T-helper 2 cell (primary cell): ENCODE results near the gene INPP4B.

Experiments used
- DNase-seq, 5 experiments: peaks; one replicate each; pipeline versions ENCODE4 v3.0.0 to v3.0.0-alpha.2; 2012 to 2022

Gene INPP4B

GRCh38 chr4:142202404-142203332 is 643.4 kb downstream of the INPP4B start:
- DNase-seq, result no peak

DNA sequence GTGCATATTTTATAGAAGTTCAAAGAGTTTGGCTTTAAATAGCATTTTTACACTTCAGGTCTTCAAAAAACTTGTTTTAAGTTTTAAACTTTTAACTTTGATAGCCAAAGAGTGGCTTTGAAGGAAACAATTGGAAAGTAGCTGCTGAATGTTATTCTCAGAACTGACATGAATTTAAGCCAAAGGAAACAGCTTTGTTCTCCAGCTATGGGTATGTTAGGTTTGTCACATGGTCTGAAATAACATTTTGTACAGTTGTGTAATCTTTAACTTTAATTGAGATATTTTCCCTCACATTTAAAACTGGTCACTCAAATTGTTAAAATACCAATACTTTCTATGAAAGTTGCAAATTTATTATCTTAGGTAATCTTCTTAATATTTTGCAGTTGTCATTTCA is 645.1 kb downstream of the INPP4B start:
- DNase-seq, result no peak

- DNase-seq, result no peak
Observed at GRCh38 chr4:142194905-142195304, 651.2 kb downstream of the INPP4B start.

DNA sequence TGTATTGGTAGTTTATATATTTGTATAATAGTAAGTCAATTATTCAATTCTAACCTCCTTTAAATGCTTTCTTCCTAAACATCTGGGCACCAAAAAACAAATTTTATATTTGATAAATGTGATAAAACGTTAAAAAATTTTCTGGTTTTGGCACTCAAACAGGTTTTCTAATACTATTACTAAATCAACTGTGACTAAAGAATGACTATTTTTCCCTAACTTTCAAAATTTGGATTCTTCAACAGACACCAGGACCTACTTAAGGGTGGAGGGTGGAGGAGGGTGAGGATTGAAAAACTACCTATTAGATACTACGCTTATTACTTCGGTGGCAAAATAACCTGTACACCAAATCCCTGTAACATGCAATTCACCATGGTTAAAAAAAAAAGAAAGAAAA is 654.2 kb downstream of the INPP4B start:
- DNase-seq, result no peak

- DNase-seq, result no peak
Observed at GRCh38 chr4:142181021-142181420, 665.1 kb downstream of the INPP4B start.

GRCh38 chr4:142169216-142169615 is 676.9 kb downstream of the INPP4B start:
- no peak for DNase-seq

- no peak for DNase-seq
Observed at GRCh38 chr4:142168181-142168580, 677.9 kb downstream of the INPP4B start.

- peak in 1 of 5 experiments; percentile 12 for DNase-seq
Observed at GRCh38 chr4:142164767-142165500, 681.2 kb downstream of the INPP4B start.

- no peak for DNase-seq
Observed at GRCh38 chr4:142161086-142161485, 685.0 kb downstream of the INPP4B start.

- DNase-seq, result no peak
Observed at GRCh38 chr4:142160509-142160908, 685.6 kb downstream of the INPP4B start.

DNA sequence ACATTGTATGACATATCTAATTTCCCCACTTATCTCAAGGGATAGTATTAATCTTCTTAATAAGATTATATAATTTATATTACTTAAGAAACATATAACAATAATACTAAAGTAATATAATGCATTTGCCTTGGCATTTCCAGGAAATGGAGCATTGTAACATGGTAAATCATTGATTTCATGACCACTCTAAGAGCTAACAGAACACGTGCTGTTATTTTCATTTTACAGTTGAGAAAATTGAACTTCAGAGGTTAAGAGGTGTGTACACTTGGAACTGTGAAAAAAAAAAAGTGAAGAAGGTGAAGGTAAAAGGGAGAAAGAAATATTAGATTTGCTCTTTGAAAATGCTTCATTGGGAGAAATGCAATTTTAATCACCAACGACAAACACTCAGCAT is 687.1 kb downstream of the INPP4B start:
- no peak for DNase-seq

- DNase-seq, result no peak
Observed at GRCh38 chr4:142156256-142156655, 689.8 kb downstream of the INPP4B start.

DNA sequence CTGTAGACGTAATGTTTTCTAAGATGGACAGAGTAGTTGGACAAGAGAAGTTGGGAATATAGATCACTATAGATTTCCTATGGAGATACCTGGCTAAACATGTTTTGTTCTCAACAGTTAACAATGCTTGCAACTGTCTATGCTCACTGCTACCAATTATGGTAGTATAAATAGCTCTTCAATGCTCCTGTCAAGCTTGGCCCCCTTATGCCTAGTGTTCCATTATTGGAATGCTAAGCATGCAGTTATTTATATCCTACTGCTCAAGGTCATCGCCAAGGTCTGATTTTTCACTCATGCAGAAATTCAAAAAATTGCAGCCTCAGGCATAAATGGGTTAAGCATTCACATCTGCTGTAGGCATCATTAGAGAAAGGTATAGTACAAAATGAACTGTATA is 690.8 kb downstream of the INPP4B start:
- DNase-seq, result no peak

- DNase-seq, result no peak
Observed at GRCh38 chr4:142150483-142150882, 695.6 kb downstream of the INPP4B start.

GRCh38 chr4:142144813-142145212 is 701.3 kb downstream of the INPP4B start:
- DNase-seq, result no peak

- DNase-seq, result peak in 1 of 5 experiments; percentile 28
Observed at GRCh38 chr4:142142366-142143054, 703.6 kb downstream of the INPP4B start.

DNA sequence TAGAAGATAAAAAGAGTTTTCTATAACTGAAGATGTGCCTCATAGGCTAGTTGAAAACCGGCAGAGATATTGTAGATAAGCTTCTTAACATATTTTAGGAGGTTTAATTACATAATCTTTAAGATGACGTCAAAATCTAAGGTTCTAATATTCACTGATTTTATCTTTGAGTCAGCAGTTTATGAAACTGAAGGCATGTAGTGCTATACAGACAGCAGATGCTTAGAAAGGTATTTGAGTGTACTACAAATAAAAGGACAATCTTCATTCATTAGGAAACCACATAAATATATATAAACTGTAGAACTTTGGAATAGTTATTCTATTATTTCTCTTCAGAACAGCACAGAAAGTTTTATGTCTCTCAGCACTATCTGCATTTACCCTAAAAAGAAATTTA is 704.9 kb downstream of the INPP4B start:
- no peak for DNase-seq

GRCh38 chr4:142130666-142131065 is 715.4 kb downstream of the INPP4B start:
- no peak for DNase-seq

GRCh38 chr4:142129931-142130330 is 716.2 kb downstream of the INPP4B start:
- DNase-seq, result no peak

DNA sequence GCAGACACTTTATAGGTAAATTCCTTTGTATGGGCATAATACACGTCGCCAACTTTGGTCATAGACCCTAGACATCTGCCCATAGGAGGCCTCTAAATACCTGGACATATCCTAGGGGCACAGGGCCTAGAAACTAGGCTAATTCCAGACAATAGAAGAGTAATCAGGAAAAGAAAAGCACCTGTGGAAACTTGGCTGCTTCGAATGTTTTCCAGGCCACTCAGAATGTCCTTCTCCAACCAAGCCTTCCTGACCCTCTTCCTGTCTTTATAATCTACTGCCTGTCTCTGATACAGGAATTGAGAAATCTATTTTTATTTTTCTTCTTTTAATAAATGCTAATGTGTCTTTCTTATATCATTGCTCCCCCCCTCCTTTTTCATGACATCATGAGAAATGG is 716.6 kb downstream of the INPP4B start:
- DNase-seq, result no peak

DNA sequence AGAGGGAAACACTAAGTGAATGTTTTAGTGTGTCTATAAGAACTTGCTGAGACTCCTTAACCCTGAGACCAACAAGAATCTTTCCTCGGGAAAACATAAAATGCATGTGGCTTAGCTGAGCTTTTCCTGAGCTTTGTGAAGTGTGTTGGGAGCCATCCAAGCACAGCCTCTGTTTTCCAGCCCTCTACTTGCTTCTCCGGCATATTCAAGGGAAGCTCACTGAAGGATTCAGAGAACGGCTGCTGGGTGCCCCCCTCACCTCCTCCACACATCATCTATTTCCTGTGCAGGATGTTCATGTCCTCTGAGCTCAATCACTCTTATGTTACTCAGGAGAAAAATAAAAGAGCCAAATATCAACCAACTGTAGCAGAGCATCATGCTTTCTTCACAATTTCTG is 717.6 kb downstream of the INPP4B start:
- DNase-seq, result no peak

DNA sequence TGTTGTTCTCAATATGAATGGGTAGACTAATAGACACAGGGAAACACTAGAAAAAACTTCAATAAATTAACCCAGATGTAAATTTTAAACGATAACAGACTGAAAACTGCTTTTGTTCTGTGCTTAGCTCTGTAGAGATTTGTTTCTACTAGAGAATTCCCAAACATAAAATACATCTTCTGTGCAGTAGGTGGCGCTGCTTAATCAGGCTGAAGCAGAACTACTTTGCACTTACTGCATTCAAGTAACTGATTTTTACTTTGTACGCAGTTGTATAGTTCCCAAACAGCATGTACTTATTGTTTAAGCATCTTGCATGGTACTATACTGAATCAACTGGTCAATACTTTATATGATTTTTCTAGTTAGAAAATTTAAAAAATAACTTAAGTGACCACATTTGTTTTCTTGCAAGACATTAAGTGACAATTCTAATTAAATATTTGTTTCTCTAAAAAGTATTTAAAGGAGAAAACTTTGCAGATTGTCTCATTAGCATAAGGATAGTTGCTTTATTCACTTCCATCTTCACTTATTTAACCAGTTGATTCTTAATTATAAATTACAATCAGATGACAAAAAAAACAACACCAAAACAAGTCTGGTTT is 719.1 kb downstream of the INPP4B start:
- peak in 4 of 5 experiments; percentile 29 to 74 (median 36) for DNase-seq

DNA sequence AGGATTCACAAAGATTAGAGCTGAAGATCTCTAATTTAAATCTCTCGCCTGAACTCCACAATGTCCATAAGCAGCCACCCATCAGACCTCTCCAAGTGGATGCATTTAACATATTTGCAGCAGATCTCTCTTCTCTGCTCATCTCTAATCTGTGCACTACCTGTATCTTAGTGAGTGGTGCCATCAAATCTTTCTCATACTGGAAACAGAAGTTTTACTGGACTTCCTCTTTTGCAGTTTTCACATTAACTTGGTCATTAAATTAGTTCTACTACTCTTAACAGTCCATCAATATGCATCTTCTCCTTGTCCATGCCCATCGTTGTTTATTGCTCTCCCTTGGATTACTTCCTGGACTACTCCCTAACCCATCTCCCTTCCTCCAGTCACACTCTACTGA is 721.2 kb downstream of the INPP4B start:
- no peak for DNase-seq
